ENCODE measurements around the gene MYH7B. TPM values are rescaled to one million over a fixed set of nuclear protein-coding genes. Genes with fewer than 3 reads are reported as not detected.

MYH7B gene
- total and polyA plus RNA-seq, 12 donors: 0.07 to 9.6 (median 0.45) TPM; not detected in 1

GRCh38 chr20:34948030-34948429 is 7.6 kb upstream of the MYH7B start:
- no peak for TF ChIP-seq POLR2A (IDR thresholded peaks at IDR 0.05)
- TF ChIP-seq, protein P1, sequence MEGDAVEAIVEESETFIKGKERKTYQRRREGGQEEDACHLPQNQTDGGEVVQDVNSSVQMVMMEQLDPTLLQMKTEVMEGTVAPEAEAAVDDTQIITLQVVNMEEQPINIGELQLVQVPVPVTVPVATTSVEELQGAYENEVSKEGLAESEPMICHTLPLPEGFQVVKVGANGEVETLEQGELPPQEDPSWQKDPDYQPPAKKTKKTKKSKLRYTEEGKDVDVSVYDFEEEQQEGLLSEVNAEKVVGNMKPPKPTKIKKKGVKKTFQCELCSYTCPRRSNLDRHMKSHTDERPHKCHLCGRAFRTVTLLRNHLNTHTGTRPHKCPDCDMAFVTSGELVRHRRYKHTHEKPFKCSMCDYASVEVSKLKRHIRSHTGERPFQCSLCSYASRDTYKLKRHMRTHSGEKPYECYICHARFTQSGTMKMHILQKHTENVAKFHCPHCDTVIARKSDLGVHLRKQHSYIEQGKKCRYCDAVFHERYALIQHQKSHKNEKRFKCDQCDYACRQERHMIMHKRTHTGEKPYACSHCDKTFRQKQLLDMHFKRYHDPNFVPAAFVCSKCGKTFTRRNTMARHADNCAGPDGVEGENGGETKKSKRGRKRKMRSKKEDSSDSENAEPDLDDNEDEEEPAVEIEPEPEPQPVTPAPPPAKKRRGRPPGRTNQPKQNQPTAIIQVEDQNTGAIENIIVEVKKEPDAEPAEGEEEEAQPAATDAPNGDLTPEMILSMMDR (IDR thresholded peaks at IDR 0.05): no peak
- intact Hi-C loops (cut with DNase I): no loop called here
- Histone ChIP-seq H3K36me3 (replicated peaks in 1 of 2) (peaks cover 0 to 28% of the 10 kb centered on the region in 2 donors), H3K27me3 (no peaks in the 10 kb centered on the region), H3K9me3 (replicated peaks in 1 of 3) (no peaks in the 10 kb centered on the region), H3K4me3 (no peak overlapping the region), H3K4me1 (replicated peaks in 1 of 2) (peaks cover 0 to 5% of the 10 kb centered on the region in 2 donors), H3K27ac (peak overlapping the region in 1 of 5 donors; percentile 47)
- DNase-seq: no peak

DNA sequence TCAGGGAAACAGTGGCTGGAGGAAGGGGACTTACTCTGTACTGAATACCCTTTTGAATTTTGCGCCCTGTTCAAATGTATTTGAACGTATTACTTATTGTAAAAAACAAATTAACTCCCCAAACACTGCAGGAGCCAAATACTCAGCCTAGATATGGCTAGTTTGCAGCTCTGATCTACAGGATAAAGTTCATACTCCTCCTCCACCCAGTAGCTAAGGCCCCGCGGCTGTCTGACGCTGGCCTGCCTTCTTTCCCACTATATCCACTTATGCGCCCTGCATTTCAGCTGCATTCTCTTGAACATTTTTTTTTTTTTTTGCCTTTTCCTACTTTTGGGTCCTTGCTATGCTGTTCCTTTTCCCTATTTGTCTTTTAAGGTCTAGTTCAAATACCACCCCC is 6.5 kb upstream of the MYH7B start:
- no peak for DNase-seq
- intact Hi-C loops (cut with DNase I): no loop called here
- no peaks in the 10 kb centered on the region for H3K27me3 ChIP-seq
- no peak overlapping the region for H3K27ac ChIP-seq
- no peaks in the 10 kb centered on the region for H3K9me3 ChIP-seq (replicated peaks in 1 of 3)
- H3K4me1 ChIP-seq (replicated peaks in 1 of 2): peaks cover 0 to 5% of the 10 kb centered on the region in 2 donors
- 93 to 97% (median 94%) methylated on average over 6 of the region's 6 CpGs for WGBS, 4 donors
- H3K4me3 ChIP-seq: no peak overlapping the region
- peaks cover 0 to 23% of the 10 kb centered on the region in 2 donors for H3K36me3 ChIP-seq (replicated peaks in 1 of 2)
- TF ChIP-seq POLR2A (IDR thresholded peaks at IDR 0.05): no peak
- TF ChIP-seq, protein P1 (IDR thresholded peaks at IDR 0.05): no peak

DNA sequence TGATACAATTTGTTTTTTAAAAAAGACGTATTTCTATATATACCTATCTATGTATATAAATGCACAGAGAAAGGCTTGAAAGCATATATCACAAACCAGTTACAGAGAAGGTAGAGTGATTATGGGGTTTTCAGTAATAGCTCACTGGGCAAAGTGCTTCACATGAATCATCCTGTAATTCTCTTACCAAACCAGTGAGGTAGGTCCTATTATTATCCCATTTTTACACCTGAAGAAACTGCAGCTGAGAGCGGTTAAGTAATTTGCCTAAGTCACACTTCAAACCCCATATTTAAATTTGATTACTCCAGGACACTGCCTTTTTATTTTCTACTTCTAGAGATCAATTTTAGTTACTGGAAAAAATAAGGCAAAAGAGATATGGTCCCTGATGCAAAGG is 4.4 kb upstream of the MYH7B start:
- peaks cover 0 to 15% of the 10 kb centered on the region in 2 donors for H3K4me1 ChIP-seq (replicated peaks in 1 of 2)
- no peak overlapping the region for H3K4me3 ChIP-seq
- no peak overlapping the region for H3K27ac ChIP-seq
- H3K9me3 ChIP-seq (replicated peaks in 1 of 3): no peaks in the 10 kb centered on the region
- intact Hi-C loops (cut with DNase I): loop anchor here in 1 of 2 donors (5.0 kb wide), 1 partner anchor 79 kb away; the partner anchor contains the start of gene GGT7
- no peaks in the 10 kb centered on the region for H3K27me3 ChIP-seq
- no peak for DNase-seq
- TF ChIP-seq, protein P1 (IDR thresholded peaks at IDR 0.05): no peak
- no peak for TF ChIP-seq POLR2A (IDR thresholded peaks at IDR 0.05)
- peaks cover 0 to 8% of the 10 kb centered on the region in 2 donors for H3K36me3 ChIP-seq (replicated peaks in 1 of 2)
- WGBS, 4 donors: 92 to 97% (median 94%) methylated on average over 2 of the region's 2 CpGs

DNA sequence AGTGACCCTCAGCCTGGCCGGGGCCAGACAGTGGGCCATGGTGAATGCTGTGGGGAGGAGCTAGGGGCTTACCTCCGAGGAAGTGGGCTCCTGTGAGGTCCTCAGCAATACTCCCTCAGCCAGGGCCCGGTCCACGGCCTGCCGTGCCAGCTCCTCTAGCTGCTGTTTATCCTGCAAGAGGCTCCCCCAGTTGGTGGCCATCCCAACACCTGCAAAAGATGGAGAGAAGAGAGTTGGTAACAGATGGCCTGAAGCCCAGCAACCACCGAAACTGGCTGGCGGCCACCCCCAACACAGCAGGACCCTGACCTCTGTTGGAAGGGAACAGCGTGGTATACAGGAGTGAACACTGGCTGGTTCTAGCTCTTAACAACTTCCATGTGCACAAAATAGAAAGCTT is 4.0 kb upstream of the MYH7B start:
- DNase-seq: no peak
- Histone ChIP-seq H3K9me3 (replicated peaks in 1 of 3) (no peaks in the 10 kb centered on the region), H3K27me3 (no peaks in the 10 kb centered on the region), H3K4me3 (no peak overlapping the region), H3K27ac (no peak overlapping the region), H3K4me1 (replicated peaks in 1 of 2) (peaks cover 0 to 12% of the 10 kb centered on the region in 2 donors), H3K36me3 (replicated peaks in 1 of 2) (peaks cover 0 to 8% of the 10 kb centered on the region in 2 donors)
- WGBS, 4 donors: 85 to 93% (median 89%) methylated on average over 2 to 8 of the region's 8 CpGs
- intact Hi-C loops (cut with DNase I): loop anchor here in 1 of 2 donors (5.0 kb wide), 1 partner anchor 79 kb away; the partner anchor contains the start of gene GGT7
- TF ChIP-seq POLR2A (IDR thresholded peaks at IDR 0.05): no peak

GRCh38 chr20:34952671-34953070 is 3.0 kb upstream of the MYH7B start:
- intact Hi-C loops (cut with DNase I): loop anchor here in 1 of 2 donors (5.0 kb wide), 1 partner anchor 80 kb away; the partner anchor contains the start of gene GGT7
- 76 to 90% (median 81%) methylated on average over 4 to 5 of the region's 5 CpGs for WGBS, 4 donors

More at GRCh38 chr20:34952671-34953070, 3.0 kb upstream of the MYH7B start:
- Histone ChIP-seq H3K9me3 (replicated peaks in 1 of 3) (no peaks in the 10 kb centered on the region), H3K27ac (no peak overlapping the region), H3K4me3 (no peak overlapping the region), H3K27me3 (no peaks in the 10 kb centered on the region), H3K4me1 (replicated peaks in 1 of 2) (peaks cover 0 to 10% of the 10 kb centered on the region in 2 donors), H3K36me3 (replicated peaks in 1 of 2) (peaks cover 0 to 8% of the 10 kb centered on the region in 2 donors)
- no peak for DNase-seq
- TF ChIP-seq, protein P1 (IDR thresholded peaks at IDR 0.05): no peak
- TF ChIP-seq POLR2A (IDR thresholded peaks at IDR 0.05): no peak
